ENCODE results near the gene SLC29A3.

DNA sequence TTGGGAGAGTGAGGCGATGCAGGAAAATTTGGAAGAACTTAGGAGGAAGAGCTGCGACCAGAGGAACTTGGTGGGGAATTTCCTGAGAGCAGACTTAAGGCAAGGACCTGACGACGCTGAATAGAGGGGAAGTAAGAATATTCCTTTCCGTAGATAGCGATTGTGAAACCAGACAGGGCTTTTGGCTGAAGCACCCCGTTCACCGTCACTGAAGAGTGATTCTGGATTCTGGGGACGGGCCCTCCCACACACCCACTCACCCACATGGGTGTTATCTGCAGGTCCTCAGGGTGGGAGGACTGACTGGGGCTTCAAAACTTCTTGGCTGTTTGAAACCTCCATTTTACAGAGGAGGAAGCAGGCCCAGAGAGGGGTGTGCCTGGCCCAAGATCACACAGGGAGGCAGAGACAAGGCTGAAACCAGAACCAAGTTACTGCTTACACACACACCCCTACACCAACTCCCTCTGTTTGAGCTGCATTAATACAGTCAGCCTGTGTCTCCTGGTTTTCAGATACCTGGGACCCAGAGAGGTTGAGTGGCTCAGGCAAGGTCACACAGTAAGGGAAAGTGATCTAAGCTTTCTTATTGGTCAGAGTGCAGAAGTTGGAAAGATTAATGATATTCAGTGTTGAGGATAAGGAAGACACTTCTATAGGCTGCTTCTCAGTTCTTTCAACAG is 40.4 kb downstream of the SLC29A3 start:
- TF ChIP-seq SUZ12 (IDR thresholded peaks at IDR 0.05) = no peak
- no peak for TF ChIP-seq NFRKB (IDR thresholded peaks at IDR 0.05)
- no peak for TF ChIP-seq SP1 (IDR thresholded peaks at IDR 0.05)
- no peak for TF ChIP-seq FOXK2 (IDR thresholded peaks at IDR 0.05)
- no peak for TF ChIP-seq ZNF384 (IDR thresholded peaks at IDR 0.05)
- TF ChIP-seq TARDBP (IDR thresholded peaks at IDR 0.05) = no peak

All from HEK293T (cell line).